Measurements from ENCODE around the gene NMUR1.

NMUR1 gene

DNA sequence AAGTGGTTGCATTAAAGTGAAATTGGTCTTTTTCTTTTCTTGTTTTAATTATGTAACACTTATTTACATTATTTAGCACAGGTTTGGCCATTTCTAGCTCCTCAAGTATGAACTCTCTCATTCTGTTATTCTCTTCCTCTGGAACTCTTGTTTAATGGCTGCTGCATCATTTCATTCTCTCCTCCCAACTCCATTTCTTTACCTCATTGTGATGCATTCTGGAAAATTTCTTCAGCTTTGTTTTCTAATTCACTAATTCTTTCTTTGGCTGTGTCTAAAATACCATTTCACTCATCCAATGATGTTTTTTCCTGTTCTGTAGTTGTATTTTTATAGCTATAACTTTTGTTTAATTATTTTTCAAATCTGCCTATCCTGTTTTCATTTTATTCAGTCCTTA is 22.5 kb upstream of the NMUR1 start:
- no peak for DNase-seq

DNA sequence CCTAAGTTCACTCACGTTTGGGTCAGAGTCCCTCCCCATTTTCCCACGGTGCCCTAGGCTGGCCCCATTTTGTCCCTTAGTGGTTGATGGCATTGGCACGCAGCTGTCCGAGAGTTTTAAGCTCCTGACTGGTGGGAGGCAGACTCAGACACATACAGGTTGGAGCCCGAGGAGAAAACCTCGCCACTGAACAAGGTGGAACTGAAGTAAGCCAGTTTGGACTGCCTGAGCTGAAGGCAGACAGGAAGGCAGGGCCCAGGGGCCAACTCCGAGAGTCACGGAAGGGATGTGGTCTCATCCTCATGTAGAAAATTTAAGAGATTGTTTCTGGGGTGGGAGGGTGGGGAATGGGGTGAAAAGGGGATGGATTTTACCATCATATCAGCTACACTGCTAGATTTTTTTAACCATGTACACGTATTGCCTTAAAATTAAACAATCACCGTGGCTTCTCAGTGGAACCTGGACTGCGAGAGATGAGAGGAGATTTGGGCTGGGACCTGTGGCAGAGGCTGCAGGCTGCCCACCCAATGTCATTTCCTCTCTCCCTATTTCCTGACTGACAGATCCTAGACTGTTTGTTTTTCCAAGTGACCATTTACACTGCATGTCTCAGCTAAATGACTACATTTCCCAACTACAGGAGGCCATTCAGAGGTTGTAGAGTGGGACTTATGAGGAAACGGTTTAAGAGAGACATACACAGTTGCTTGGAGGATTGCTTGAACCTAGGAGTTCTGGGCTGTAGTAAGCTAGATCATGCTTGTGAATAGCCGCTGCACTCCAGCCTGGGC is 19.4 kb upstream of the NMUR1 start:
- no peak for DNase-seq

- no peak for DNase-seq
These were observed 18.5 kb upstream of the NMUR1 start for GRCh38 chr2:231548752-231549151.

DNA sequence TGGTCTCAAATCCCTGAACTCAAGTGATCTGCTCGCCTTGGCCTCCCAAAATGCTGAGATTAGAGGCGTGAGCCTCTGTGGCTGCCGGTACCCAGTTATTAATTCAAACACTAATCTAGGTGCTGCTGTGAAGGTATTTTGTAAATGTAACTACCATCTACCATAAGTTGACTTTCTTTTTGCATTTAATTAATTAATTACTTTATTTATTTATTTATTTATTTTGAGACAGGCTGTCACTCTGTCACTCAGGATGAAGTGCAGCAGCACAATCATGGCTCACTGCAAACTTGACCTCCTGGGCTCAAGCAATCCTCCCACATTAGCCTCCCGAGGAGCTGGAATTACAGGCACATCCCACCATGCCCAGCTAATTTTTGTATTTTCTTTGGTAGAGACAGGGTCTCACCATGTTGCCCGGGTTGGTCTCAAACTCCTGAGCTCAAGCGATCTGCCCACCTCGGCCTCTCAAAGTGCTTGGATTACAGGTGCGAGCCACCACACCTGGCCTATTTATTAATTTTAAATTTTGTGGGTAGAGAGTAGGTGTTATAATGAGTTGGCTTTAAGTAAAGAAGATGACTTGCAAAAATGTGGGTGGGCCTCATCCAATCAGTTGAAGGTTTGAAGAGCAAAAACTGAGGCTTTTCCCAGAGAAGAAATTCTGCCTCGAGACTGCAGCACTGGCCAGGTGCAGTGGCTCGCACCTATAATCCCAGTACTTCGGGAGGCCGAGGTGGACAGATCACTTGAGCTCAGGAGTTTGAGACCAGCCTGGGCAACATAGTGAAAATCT is 17.3 kb upstream of the NMUR1 start:
- no peak for DNase-seq

DNA sequence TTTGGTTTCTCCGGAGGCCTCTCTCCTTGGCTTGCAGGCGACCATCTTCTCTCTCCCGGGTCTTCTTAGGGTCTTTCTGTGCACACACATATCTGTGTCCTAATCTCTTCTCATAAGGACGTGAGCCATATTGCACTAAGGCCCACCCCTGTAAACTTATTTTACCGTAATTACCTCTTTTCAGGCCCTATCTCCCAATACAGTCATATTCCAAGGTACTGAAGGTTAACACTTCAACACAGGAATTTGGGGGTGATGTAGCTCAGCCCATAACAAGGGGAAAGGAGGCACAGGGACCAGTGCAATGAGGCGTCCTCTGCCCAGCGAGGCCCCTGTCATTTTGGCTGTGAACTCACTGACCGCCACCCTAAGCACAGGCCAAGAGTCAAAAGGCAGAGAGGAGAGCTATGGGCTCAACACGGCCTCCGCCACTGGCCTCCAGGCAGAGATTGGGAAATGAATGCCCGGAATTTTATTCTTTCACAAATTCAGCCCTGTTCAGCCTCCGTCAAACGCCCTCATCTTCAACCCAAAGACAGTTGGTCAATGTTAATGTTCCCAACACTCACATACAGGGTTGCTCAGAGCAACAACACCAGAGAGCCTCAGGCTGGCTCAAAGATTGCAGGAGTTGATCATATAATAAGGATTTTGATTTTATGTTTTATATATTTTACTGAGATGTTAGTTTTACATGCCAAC is 15.9 kb upstream of the NMUR1 start:
- no peak for DNase-seq

DNA sequence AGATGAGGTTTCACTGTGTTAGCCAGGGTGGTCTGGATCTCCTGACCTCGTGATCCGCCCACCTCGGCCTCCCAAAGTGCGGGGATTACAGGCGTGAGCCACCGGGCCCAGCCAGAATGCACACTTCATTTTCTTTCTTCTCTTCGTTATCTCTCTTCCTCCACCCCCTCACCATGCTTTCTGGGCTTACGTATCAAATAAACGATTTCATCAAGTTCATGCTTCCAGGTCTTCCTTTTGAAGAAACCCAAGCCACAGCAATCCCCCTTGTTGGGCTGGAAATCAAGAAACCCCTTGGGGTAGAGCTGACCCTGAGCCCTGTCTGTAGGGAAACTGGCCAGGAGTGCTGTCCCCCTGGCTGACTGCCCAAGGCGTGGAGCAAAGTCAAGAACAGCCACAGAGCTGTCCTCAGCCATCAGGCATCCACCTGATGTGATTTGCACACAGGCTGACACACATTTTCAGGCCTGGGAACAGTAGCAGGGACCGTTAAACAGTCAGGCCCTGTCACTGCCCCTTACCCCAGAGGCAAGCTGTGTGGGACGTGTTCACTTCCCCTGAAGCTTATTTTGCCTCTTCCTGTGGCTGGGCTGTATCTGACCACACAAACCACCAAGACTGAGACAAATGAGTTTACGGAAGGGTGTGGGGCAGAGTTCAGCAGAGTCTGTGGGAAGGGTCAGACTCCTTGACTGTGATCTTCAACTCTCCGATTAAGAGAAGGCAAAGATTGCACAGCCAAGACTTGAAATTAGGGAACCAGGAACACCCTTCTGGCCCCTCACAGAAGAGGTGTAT is 15.1 kb upstream of the NMUR1 start:
- DNase-seq, result peak; percentile 56 to 64

GRCh38 chr2:231542136-231542535 is 11.9 kb upstream of the NMUR1 start:
- no peak for DNase-seq

DNA sequence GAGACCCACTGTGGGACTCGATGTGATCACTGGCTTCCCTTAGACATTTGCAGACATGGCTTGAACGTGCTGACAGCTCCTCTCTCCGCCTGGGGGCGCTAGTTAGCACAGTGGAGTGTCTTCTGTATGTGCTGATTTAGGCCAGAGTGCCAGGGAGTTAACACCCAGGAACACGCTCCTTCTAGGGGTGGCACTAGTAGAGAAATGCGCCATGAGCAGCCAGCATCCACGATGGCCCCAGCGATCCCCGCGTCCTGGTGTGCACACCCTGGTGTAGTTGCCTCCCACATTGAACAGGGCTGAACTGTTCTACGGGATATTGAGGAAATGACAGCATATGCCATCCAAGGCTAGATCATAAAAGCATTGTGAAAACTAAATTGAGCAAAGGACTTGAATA is 11.4 kb upstream of the NMUR1 start:
- peak in 1 of 2 donors; percentile 28 for DNase-seq

- no peak for DNase-seq
These were observed 9.7 kb upstream of the NMUR1 start for GRCh38 chr2:231539991-231540390.

- DNase-seq, result no peak
These were observed 5.7 kb upstream of the NMUR1 start for GRCh38 chr2:231535961-231536360.

DNA sequence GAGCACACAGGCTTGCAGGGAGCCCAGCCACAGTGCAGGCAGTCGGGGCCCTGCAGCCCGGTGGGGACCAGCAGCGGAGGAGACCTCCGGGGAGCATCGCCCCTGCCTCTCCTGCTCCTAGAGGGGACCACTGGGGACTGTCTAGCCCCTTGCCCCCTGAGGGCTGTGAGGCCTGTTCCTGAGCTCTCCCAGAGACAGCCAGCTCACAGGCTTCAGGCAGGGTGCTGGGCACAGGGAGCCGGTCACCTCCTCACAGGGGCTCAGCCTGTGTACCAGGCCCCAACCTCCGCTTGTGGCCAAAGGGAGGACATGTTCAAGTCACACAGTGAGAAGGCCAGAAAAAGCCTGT is 3.5 kb upstream of the NMUR1 start:
- no peak for DNase-seq

DNA sequence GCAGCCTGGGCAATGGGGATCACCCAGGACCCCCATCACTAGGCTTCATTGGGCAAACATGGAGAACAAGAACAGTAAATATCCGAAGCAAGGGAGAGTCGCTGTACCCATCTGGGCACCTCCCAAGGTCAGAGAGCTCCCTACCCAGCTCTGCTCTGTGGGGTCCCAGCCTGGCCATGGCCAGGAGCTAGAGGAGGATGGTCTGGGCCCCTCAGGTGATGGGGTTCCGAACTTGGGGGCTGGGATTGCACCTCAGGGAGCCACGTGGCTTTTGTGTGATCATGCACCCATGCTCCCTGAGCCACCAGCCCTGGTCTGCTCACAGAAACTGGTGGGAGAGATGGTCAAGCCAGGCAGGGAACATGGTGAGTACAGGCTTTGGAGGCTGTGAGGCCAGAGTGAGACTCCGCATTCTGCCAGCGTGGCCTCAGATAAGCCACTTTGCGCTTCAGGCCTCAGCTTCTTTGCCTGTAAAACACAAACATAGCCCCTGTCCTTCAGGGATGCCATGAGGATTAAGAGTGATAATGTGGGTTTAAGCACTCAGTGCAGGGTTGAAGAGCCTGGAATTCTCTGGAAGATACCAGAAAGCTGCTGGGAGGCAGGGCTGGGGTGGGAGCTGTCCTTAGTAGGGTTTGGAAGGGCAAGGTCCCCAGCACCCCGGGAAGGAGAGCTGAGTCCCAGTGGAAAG is 3.0 kb upstream of the NMUR1 start:
- no peak for DNase-seq

GRCh38 chr2:231532756-231533035 is 2.5 kb upstream of the NMUR1 start:
- DNase-seq, result no peak

GRCh38 chr2:231531883-231532755 is 1.9 kb upstream of the NMUR1 start:
- no peak for DNase-seq

GRCh38 chr2:231531466-231531865 is 1.2 kb upstream of the NMUR1 start:
- no peak for DNase-seq

DNA sequence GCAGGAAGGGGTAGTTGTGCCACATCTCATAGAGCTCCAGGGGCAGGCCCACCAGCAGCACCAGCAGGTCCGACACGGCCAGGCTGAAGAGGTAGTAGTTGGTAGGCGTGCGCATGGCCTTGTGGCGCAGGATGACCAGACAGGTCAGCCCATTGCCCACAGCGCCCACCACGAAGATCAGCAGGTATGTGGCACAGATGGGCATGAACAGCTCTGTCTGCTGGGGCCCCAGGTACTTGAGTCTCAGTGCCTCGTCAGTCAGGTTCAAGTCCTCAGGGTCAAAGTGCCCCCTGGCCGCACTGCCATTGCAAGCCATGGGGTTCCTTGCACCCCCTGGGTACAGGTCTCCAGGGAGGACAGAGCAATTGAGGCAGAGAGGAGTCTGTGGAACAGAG is 1.6 kb downstream of the NMUR1 start:
- no peak for DNase-seq

DNA sequence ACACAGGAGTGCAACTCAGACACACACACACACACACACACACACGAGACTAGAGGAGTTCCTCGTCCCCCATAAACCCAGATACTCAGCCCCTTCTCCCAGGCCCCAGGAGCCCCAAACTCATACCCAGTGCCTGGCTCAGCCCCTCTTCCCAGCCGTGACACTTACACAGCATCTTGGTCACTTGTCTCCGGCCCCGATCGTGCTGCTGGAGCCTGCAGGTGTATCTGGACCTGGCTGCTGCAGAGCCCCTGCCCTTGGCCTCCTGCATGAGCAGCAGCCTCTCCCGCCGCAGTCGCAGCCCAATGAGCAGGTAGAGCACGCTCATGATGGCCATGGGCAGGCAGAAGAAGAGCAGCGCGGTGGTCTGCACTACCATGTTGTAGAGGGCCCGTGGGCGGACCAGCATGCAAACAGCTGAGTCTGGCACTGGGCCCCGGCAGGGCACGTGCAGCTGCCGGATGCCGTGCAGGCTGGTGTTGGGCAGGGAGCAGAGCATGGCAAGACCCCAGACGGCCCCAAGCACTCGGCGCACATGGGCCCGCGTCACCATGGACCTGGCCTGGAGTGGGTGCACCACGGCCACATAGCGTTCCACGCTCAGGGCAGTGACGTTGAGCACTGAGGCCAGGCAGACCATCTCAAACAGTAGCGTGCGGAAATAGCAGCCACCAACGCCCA is 2.1 kb downstream of the NMUR1 start:
- no peak for DNase-seq

DNA sequence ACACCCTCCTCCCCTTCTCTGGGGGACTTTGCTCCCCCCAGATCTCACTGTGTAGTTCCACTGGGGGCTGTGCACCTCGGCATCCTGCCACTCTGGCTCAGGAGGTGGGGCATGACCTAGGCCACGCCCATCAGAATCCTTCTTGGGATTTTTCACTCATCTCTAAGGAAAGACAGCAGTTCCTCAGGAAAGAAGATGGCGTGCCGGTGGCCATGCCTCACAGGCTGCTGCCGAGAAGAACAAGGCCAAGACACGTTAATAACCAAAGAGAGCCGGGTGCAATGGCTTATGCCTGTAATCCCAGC is 3.2 kb downstream of the NMUR1 start:
- DNase-seq, result no peak

DNA sequence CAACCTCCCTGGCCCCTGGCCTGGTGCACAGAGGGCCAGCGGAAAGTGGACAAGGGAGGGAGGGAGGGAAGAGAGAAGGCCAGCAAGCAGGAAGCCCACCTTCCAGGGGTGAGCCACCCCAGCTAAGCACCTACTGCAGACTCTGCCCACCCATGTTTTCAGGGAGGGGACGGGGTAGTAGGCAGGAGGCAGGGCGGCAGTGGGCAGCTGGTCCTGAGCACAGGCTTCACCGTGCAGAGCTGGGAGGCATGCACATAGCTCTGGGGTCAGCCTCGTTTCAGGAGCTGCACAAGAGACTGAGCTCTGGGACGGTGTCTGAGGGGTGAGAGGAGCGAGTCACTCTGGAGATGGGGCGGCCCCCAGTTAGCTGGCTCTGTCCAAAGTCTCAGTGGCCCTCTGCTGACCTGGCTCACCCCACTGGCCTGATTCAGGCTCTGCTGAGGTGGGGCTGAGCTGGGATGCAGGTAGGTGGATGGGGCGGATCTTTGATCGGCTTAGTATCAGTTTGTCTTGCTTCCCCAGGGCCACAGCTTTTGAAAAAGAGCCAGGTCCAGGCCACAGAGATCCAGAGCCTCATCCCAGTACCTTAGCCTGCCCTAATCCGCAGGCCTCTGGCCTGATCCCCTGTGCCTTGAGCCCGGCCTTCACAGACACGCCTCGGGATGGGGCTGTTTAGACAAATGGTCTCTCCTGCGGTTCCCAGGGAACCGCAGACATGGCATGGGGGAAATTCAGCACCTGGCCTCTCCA is 3.7 kb downstream of the NMUR1 start:
- no peak for DNase-seq
